RWPE2 (cell line): ENCODE results near the gene TCTN1.
A peak's percentile ranks its signal among the peaks of the same experiment; 100 is the strongest.
"Not testable (repeated sequence)": the region's sequence is repeated elsewhere in the genome, so short reads cannot be mapped to it uniquely, and the experiment has no call there.

ENCODE experiments used
- ATAC-seq: fragments of 200-7000 bp; cut with Tn5 transposase; 3 replicates; pipeline ENCODE4 v1.9.1; 2021; ENCODE audit warnings: low read depth
- DNase-seq: peaks from one replicate; pipeline ENCODE4 v3.0.0-alpha.2; 2020; ENCODE audit warnings: low spot score
- H3K27ac ChIP-seq: fragments of 450-650 bp; 2 replicates; pipeline ENCODE4 v1.5.1; 2017; ENCODE audit warnings: mild to moderate bottlenecking; ENCODE audit not compliant: poor library complexity, severe bottlenecking
- H3K27me3 ChIP-seq: fragments of 250-450 bp; sonication (Bioruptor Pico); 2 replicates; pipeline ENCODE4 v1.5.1; 2021; ENCODE audit warnings: mild to moderate bottlenecking, moderate library complexity; ENCODE audit not compliant: insufficient read depth, poor library complexity, severe bottlenecking
- H3K36me3 ChIP-seq: fragments of 250-450 bp; sonication (Bioruptor Pico); 2 replicates; pipeline ENCODE4 v1.5.1; 2020; ENCODE audit warnings: low read depth, mild to moderate bottlenecking, moderate library complexity
- H3K4me1 ChIP-seq: fragments of 250-450 bp; sonication (Bioruptor Pico); 2 replicates; pipeline ENCODE4 v1.5.1; 2021; ENCODE audit warnings: mild to moderate bottlenecking, moderate library complexity; ENCODE audit not compliant: insufficient read depth, poor library complexity, severe bottlenecking
- H3K4me3 ChIP-seq: fragments of 250-450 bp; sonication (Bioruptor Pico); 2 replicates; pipeline ENCODE4 v1.5.1; 2021; ENCODE audit warnings: mild to moderate bottlenecking, moderate library complexity; ENCODE audit not compliant: severe bottlenecking
- H3K9me3 ChIP-seq: fragments of 250-450 bp; sonication (Bioruptor Pico); 2 replicates; pipeline ENCODE4 v1.5.1; 2021; ENCODE audit warnings: mild to moderate bottlenecking, moderate library complexity; ENCODE audit not compliant: severe bottlenecking
- TF ChIP-seq, protein P1 (sequence below): fragments of 450-650 bp; IDR thresholded peaks from one replicate; pipeline ENCODE4 v1.5.1; 2017; ENCODE audit warnings: mild to moderate bottlenecking, moderate library complexity; ENCODE audit not compliant: poor library complexity, severe bottlenecking

Gene TCTN1

DNA sequence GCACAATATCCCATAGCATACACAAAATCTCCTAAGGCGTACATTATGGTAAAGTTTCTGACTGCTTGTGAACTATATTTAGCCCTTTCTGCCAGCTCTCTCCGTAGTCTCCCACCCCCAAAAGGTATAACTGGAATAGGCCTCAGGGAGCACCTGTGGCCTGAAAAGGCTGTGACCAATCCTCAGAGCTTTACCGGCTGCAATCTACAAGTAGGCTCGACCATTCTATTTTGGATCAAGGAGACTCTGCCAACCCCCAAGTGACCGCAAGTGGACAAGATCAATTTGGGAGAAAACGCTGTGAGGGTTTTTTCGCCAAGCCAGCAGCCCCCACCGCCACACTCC lies 32.0 kb upstream of the TCTN1 start:
- peak overlapping the region; percentile 96 for H3K4me3 ChIP-seq
- no peaks in the 10 kb centered on the region for H3K36me3 ChIP-seq
- H3K27ac ChIP-seq, result peak overlapping the region; percentile 99
- no peak for ATAC-seq
- no peak for DNase-seq
- no peaks in the 10 kb centered on the region for H3K9me3 ChIP-seq
- H3K27me3 ChIP-seq, result no peaks in the 10 kb centered on the region
- TF ChIP-seq, protein P1, sequence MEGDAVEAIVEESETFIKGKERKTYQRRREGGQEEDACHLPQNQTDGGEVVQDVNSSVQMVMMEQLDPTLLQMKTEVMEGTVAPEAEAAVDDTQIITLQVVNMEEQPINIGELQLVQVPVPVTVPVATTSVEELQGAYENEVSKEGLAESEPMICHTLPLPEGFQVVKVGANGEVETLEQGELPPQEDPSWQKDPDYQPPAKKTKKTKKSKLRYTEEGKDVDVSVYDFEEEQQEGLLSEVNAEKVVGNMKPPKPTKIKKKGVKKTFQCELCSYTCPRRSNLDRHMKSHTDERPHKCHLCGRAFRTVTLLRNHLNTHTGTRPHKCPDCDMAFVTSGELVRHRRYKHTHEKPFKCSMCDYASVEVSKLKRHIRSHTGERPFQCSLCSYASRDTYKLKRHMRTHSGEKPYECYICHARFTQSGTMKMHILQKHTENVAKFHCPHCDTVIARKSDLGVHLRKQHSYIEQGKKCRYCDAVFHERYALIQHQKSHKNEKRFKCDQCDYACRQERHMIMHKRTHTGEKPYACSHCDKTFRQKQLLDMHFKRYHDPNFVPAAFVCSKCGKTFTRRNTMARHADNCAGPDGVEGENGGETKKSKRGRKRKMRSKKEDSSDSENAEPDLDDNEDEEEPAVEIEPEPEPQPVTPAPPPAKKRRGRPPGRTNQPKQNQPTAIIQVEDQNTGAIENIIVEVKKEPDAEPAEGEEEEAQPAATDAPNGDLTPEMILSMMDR, result no peak
- peaks cover 36% of the 10 kb centered on the region for H3K4me1 ChIP-seq

GRCh38 chr12:110582276-110583136 lies 31.4 kb upstream of the TCTN1 start:
- Histone ChIP-seq H3K9me3 (no peaks in the 10 kb centered on the region), H3K36me3 (no peaks in the 10 kb centered on the region), H3K4me3 (peak overlapping the region; percentile 96), H3K27ac (peak overlapping the region; percentile 99), H3K27me3 (no peaks in the 10 kb centered on the region), H3K4me1 (peaks cover 30% of the 10 kb centered on the region)
- ATAC-seq (peak; percentile 3; the same call in 2 of the 3 replicates), DNase-seq (peak; percentile 59)
- TF ChIP-seq, protein P1, result no peak

DNA sequence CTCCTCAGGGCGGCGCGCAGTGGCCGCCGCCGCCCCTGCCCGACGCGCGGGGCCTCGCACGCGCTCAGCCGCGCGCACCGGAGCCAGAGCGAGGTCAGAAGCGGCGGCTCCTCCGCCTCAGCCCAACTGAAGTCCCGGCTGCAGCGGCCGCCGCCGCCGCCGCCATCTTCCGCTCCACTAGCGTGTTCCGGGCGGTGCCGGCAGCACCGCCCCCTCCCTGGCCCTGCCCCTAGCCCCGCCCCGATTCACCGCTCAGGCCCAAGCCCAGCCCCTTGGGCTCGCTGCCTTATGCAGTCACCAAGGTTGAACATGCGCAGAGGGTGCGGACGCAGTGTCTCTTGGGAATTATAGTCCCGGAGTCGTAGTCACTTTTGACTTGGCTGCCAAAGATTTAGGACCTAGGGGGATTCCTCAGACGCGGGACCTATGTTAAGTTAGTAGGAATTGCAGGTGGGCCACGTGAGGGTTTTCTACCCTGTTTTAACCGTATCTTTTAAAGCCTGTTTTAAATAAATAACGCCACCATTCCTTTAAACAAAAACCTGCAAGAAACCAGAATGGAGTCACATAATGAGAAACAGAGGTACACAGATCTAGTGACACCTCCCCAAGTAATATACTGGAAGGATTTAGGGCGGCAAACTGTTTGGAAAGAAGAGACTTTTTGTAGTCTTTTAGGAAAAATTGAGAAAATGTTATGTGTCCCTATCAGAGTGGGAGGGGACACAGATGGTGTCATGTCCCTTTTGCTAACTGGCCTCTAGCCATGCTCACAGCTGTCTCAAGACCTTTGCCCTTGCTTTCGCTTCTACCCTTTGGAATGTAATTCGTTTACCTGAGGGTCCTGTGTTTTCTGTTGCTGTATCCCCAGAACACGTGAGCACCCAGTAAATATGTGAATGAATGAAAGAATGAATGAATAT lies 30.5 kb upstream of the TCTN1 start, which contains the start of gene PPTC7:
Gene PPTC7, minus strand, starts transcription at position 182 of the 923 bp plus-strand sequence. CDS start 287 bp downstream, outside the sequence.
- Histone ChIP-seq H3K4me1 (peaks cover 24% of the 10 kb centered on the region), H3K27ac (peak within 1 kb of the TSS; percentile 99), H3K9me3 (no peaks in the 10 kb centered on the region), H3K27me3 (no peaks in the 10 kb centered on the region), H3K36me3 (no peaks in the 10 kb centered on the region), H3K4me3 (peak within 1 kb of the TSS; percentile 96)
- peak; percentile 89 for ATAC-seq
- peak; percentile 93 for DNase-seq
- TF ChIP-seq, protein P1, result no peak

DNA sequence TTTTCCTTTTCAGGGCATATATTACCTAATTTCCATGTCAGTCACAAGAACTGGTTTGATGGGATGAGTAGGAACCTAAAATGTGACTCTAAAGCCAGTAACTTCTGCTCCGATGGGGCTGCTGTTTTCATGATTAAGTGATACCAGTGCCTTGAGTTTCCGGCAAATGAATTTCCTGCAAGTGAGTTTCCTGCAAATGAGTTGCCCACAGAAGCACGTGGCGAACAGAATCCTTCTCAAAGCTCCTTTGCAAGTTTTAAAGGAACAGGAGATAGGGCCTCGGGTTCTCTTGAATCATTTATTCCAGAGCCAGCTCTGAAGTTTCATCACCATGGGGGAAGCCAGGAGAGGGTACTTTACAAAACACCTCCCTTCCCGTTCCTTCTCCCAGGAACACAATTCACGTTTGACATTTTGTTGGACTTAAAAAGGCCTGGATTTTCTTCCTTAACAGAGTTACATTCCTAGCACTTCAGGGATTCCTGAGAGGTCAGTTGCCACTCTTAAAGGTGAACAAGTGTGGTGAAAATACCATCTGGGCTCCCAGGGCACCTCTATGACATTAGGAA lies 28.6 kb upstream of the TCTN1 start:
- TF ChIP-seq, protein P1, result no peak
- ATAC-seq (no peak), DNase-seq (no peak)
- no peaks in the 10 kb centered on the region for H3K27me3 ChIP-seq
- no peak overlapping the region for H3K4me3 ChIP-seq
- H3K36me3 ChIP-seq, result no peaks in the 10 kb centered on the region
- peak overlapping the region; percentile 21 for H3K27ac ChIP-seq
- H3K4me1 ChIP-seq, result peaks cover 14% of the 10 kb centered on the region
- H3K9me3 ChIP-seq, result no peaks in the 10 kb centered on the region

- not testable (repeated sequence) for H3K27me3 ChIP-seq, DNase-seq, H3K36me3 ChIP-seq, ATAC-seq, H3K4me1 ChIP-seq, H3K27ac ChIP-seq, H3K4me3 ChIP-seq, H3K9me3 ChIP-seq
Measured at GRCh38 chr12:110587102-110587501, 26.8 kb upstream of the TCTN1 start.
